GM12878 (cell line): Measurements from ENCODE around the gene VSIG10. TPM values are rescaled to one million over a fixed set of nuclear protein-coding genes. Genes with fewer than 3 reads are reported as not detected.

ENCODE experiments used
- ATAC-seq: fragments of 200-7000 bp; cut with Tn5 transposase; 3 replicates; pipeline ENCODE4 v1.9.1; 2020; ENCODE audit warnings: mild to moderate bottlenecking, moderate library complexity
- BruUV-seq: library from RNA; stranded (reverse); fragments of 400-500 nt; replicated peaks from 2 replicates; lab custom pipeline; 2021; lab: Mats Ljungman, UMichigan
- CTCF ChIA-PET: fragments of 300-600 bp; sonication (Branson Sonifier 250); formaldehyde crosslinking; extraction: SDS; loops from one replicate; lab custom pipeline; 2021; ENCODE audit warnings: inconsistent platforms; lab: Yijun Ruan, JAX
- POLR2A ChIA-PET: fragments of 350-600 bp; formaldehyde crosslinking; extraction: SDS; loops from one replicate; lab custom pipeline; 2021; ENCODE audit warnings: inconsistent platforms; lab: Charles Lee
- RAD21 ChIA-PET: fragments of 300-600 bp; sonication (Branson Sonifier 250); formaldehyde crosslinking; loops from one replicate; lab custom pipeline; 2023; ENCODE audit warnings: antibody characterized with exemption; ENCODE audit not compliant: unreplicated experiment; lab: Charles Lee
- SMC1A ChIA-PET: fragments of 300-600 bp; sonication (Branson Sonifier 250); formaldehyde crosslinking; loops from one replicate; lab custom pipeline; 2023; ENCODE audit not compliant: unreplicated experiment, uncharacterized antibody; lab: Charles Lee
- DNase-seq: peaks from one replicate; pipeline ENCODE4 v3.0.0-alpha.2; 2011; ENCODE audit warnings: low read depth, low spot score
- FAIRE-seq: peaks from 3 replicates; lab custom pipeline; 2011; peaks lifted over from hg19 to GRCh38; lab: Jason Lieb, UNC
- H2AFZ ChIP-seq: 2 replicates; pipeline ENCODE4 v1.6.0; 2011; ENCODE audit warnings: low read depth, low read length, control low read depth; ENCODE audit not compliant: control insufficient read depth
- H3K27ac ChIP-seq: 2 replicates; pipeline ENCODE4 v1.5.1; 2011; ENCODE audit warnings: control low read depth; ENCODE audit not compliant: control insufficient read depth, insufficient read depth
- H3K27me3 ChIP-seq, 2 experiments: replicated peaks in 1 of 2; 2 replicates each; pipeline versions ENCODE4 v1.6.0 to v1.6.1; 2011; ENCODE audit warnings: low read length in 1 of 2; ENCODE audit not compliant: control insufficient read depth in 2 of 2, insufficient read depth in 2 of 2
- H3K36me3 ChIP-seq, 2 experiments: 2 replicates each; pipeline ENCODE4 v1.5.1; 2011; ENCODE audit warnings: low read length in 1 of 2; ENCODE audit not compliant: control insufficient read depth in 2 of 2, insufficient read depth in 2 of 2
- H3K4me1 ChIP-seq: 2 replicates; pipeline ENCODE4 v1.6.1; 2011; ENCODE audit warnings: mild to moderate bottlenecking, low read length, moderate library complexity, mixed read lengths; ENCODE audit not compliant: control insufficient read depth, insufficient read depth
- H3K4me2 ChIP-seq: 2 replicates; pipeline ENCODE4 v1.6.0; 2011; ENCODE audit warnings: control low read depth; ENCODE audit not compliant: control insufficient read depth, insufficient read depth
- H3K4me3 ChIP-seq: fragments of 200-600 bp; sonication (generic); 2 replicates; pipeline ENCODE4 v1.5.1; 2016
- H3K79me2 ChIP-seq: 2 replicates; pipeline ENCODE4 v1.6.0; 2011; ENCODE audit warnings: low read length; ENCODE audit not compliant: control insufficient read depth, insufficient read depth
- H3K9ac ChIP-seq: 2 replicates; pipeline ENCODE4 v1.8.0; 2011; ENCODE audit warnings: low read length, control low read depth, mixed read lengths; ENCODE audit not compliant: control insufficient read depth, insufficient read depth
- H3K9me3 ChIP-seq: replicated peaks from 3 replicates; pipeline ENCODE4 v1.5.1; 2011; ENCODE audit warnings: mild to moderate bottlenecking, low read length; ENCODE audit not compliant: control insufficient read depth, insufficient read depth
- H4K20me1 ChIP-seq: 2 replicates; pipeline ENCODE4 v1.6.0; 2011; ENCODE audit not compliant: control insufficient read depth, insufficient read depth
- ASH2L ChIP-seq: fragments of 300-600, 200-600 bp; sonication (generic); IDR thresholded peaks from 2 replicates; pipeline ENCODE4 v1.6.1; 2017; ENCODE audit warnings: low read depth, mild to moderate bottlenecking, borderline replicate concordance
- BCL11A ChIP-seq: IDR thresholded peaks from 2 replicates; pipeline ENCODE4 v1.6.1; 2011; ENCODE audit warnings: low read depth, low read length
- EP300 ChIP-seq, 2 experiments: fragments of 150-350 bp in 1 of 2; IDR thresholded peaks; 2 replicates each; pipeline ENCODE4 v1.6.1; 2011 to 2012; ENCODE audit warnings: low read depth in 2 of 2, low read length in 2 of 2, borderline replicate concordance in 1 of 2, improper control_type of control experiment in 1 of 2, inconsistent platforms in 1 of 2; ENCODE audit not compliant: control insufficient read depth in 1 of 2
- FOXM1 ChIP-seq: IDR thresholded peaks from 2 replicates; pipeline ENCODE4 v1.6.1; 2012; ENCODE audit warnings: low read depth, mild to moderate bottlenecking, inconsistent platforms, low read length, moderate library complexity
- MAX ChIP-seq: IDR thresholded peaks from 2 replicates; pipeline ENCODE4 v1.6.1; 2012; ENCODE audit warnings: low read depth, low read length, improper control_type of control experiment
- PRDM15 ChIP-seq: fragments of 450-650 bp; formaldehyde crosslinking; IDR thresholded peaks from 2 replicates; pipeline ENCODE4 v1.4.0; 2020; ENCODE audit warnings: mild to moderate bottlenecking, moderate library complexity
- RAD51 ChIP-seq: fragments of 450-650 bp; IDR thresholded peaks from 2 replicates; pipeline ENCODE4 v1.6.1; 2016; ENCODE audit warnings: moderate library complexity, mild to moderate bottlenecking, inconsistent platforms
- SIX5 ChIP-seq: IDR thresholded peaks from 2 replicates; pipeline ENCODE4 v1.6.1; 2011; ENCODE audit warnings: mild to moderate bottlenecking, low read depth, low read length, moderate library complexity; ENCODE audit not compliant: severe bottlenecking
- STAT1 ChIP-seq: fragments of 450-650 bp; conservative IDR thresholded peaks from 2 replicates; pipeline ENCODE4 v1.6.1; 2014; ENCODE audit warnings: antibody characterized with exemption, mild to moderate bottlenecking
- YY1 ChIP-seq: IDR thresholded peaks from 2 replicates; pipeline ENCODE4 v1.6.1; 2011; ENCODE audit warnings: low read depth, mild to moderate bottlenecking, low read length
- WGBS: methylation state at CpG from one replicate; pipeline ENCODE4 v1.1.6; 2016; ENCODE audit warnings: low lambda C conversion rate; ENCODE audit not compliant: insufficient replicate concordance, insufficient coverage; ENCODE audit errors: missing lambda C conversion rate; 5-methylcytosine and 5-hydroxymethylcytosine counted together
- in situ Hi-C: fragments of 300-500 bp; cut with MboI; formaldehyde crosslinking; loops from 9 replicates; pipeline ENCODE4 v1.14.3; 2018; ENCODE audit warnings: mixed read lengths
- intact Hi-C: fragments of 100-400 bp; cut with micrococcal nuclease; formaldehyde crosslinking; loops from one replicate; pipeline ENCODE4 v1.14.2; 2022; ENCODE audit not compliant: unreplicated experiment
- polyA plus RNA-seq, 11 experiments: library from polyadenylated mRNA; depleted of rRNA in 4 of 11; unstranded in 6 of 11; stranded (reverse) in 5 of 11; fragments of >200 nt; fragmentation: Nextera tagmentation in 4 of 11; fragmentation: Illumina TruSeq in 1 of 11; extraction: Ambion mirVana in 4 of 11; extraction: Trizol in 1 of 11; gene quantifications; 1 replicate in 1 of 11; 2 replicates in 10 of 11; pipeline versions ENCODE4 v1.2.1 to v1.2.3, GENCODE V29; 2011 to 2016; ENCODE audit warnings: inconsistent platforms in 2 of 11, missing spikeins in 2 of 11, low read depth in 1 of 11
- total RNA-seq, 4 experiments: library from RNA; depleted of rRNA in 3 of 4; stranded (reverse); fragments of >200 nt in 3 of 4; fragmentation: Illumina TruSeq in 1 of 4; extraction: Trizol in 1 of 4; gene quantifications; 2 replicates each; pipeline versions ENCODE4 v1.2.1 to v1.2.3, GENCODE V29; 2013 to 2021

Gene VSIG10
- total and polyA plus RNA-seq, 10 of the 15 experiments (the other 5 are each of a cell fraction or from before 2014, with no cell fraction given) = 3.4 to 10.2 (median 5.8) TPM

GRCh38 chr12:118102070-118102469 lies 1.7 kb downstream of the VSIG10 start:
- DNase-seq (no peak), ATAC-seq (no peak), FAIRE-seq (no peak)
- H3K36me3 ChIP-seq = no peaks in the 10 kb centered on the region
- H3K4me3 ChIP-seq = no peak overlapping the region
- RAD21 ChIA-PET = interaction anchor here (0.8 kb wide), 1 partner anchor 227 kb away, joined by 3 read pairs; no protein-coding TSS in a partner anchor
- H3K27ac ChIP-seq = no peak overlapping the region
- in situ Hi-C loops = loop anchor here (25.0 kb wide), 2 partner anchors 935 to 1435 kb away; no protein-coding TSS in a partner anchor
- CTCF ChIA-PET = interaction anchor here (0.9 kb wide), 1 partner anchor 19 kb away, joined by 3 read pairs; no protein-coding TSS in a partner anchor
- intact Hi-C loops = no loop called here
- no peaks in the 10 kb centered on the region for H3K79me2 ChIP-seq
- no peaks in the 10 kb centered on the region for H4K20me1 ChIP-seq
- no peak overlapping the region for H2AFZ ChIP-seq
- 44% methylated on average over 6 of the region's 6 CpGs for WGBS
- BruUV-seq = no TSS peak
- SMC1A ChIA-PET = no interaction called here
- no peak overlapping the region for H3K9ac ChIP-seq
- H3K9me3 ChIP-seq = no peaks in the 10 kb centered on the region
- POLR2A ChIA-PET = interaction anchor here (0.6 kb wide), 1 partner anchor 216 kb away, joined by 3 read pairs; no protein-coding TSS in a partner anchor
- no peaks in the 10 kb centered on the region; the same call in 1 of the 2 replicates for H3K4me1 ChIP-seq
- no peak overlapping the region for H3K4me2 ChIP-seq
- TF ChIP-seq EP300 (IDR thresholded peaks at IDR 0.05; ENCODE audit: borderline replicate concordance in 1 of 2, control insufficient read depth in 1 of 2, low read depth in 2 of 2, low read length in 2 of 2) = no peak
- TF ChIP-seq YY1 = no peak
- no peak for TF ChIP-seq STAT1
- TF ChIP-seq BCL11A = no peak
- TF ChIP-seq SIX5 = no peak
- no peak for TF ChIP-seq RAD51
- no peak for TF ChIP-seq FOXM1
- no peak for TF ChIP-seq PRDM15 (CRISPR knock-in tag)
- no peak for TF ChIP-seq ASH2L
- TF ChIP-seq MAX = no peak
- TF ChIP-seq, all 136 proteins: peak for 0
- peaks cover 5 to 10% of the 10 kb centered on the region in 2 experiments; a peak in 3 of 4 replicates for H3K27me3 ChIP-seq
